GM19328 (cell line): ENCODE results near the gene SCYGR1.
"Not testable (repeated sequence)": the region's sequence is repeated elsewhere in the genome, so short reads cannot be mapped to it uniquely, and the experiment has no call there.

ENCODE experiments used
- ATAC-seq: cut with Tn5 transposase; IDR thresholded peaks from one replicate; pipeline ENCODE4 v1.9.1; 2021; ENCODE audit warnings: mild to moderate bottlenecking, moderate library complexity; ENCODE audit not compliant: unreplicated experiment

Gene SCYGR1

DNA sequence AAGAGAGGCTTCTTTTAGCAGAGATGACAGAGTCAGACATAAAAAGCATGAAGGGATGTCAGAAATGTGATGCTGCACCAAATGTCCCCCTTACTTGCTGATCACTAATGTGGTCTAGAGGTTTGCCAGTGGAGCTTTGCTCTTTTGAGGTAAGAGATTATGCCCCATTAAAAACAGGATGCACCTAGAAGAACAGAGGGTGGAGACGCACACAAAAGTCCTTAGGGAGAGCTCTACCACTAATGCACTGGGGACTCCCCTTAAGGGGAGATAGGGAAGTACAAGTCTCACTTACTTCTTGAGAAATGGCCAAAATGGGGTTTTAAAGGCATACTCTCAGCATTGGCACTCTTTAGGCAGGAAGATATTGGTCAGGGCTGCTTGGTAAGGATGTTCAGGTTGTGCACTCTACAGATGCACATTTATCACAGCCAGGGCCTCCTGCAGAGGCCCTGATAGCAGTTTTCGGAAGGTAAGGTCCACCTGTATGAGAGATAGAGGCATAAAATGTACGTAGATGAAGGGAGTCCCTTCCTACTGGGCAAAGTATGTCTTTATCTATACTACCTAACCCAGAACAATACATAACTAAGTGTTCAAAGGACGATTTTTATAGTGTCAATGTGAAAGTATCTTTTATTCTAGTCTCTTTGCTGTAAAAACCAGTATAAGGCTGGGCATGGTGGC lies 17.0 kb upstream of the SCYGR1 start:
- ATAC-seq = no peak

DNA sequence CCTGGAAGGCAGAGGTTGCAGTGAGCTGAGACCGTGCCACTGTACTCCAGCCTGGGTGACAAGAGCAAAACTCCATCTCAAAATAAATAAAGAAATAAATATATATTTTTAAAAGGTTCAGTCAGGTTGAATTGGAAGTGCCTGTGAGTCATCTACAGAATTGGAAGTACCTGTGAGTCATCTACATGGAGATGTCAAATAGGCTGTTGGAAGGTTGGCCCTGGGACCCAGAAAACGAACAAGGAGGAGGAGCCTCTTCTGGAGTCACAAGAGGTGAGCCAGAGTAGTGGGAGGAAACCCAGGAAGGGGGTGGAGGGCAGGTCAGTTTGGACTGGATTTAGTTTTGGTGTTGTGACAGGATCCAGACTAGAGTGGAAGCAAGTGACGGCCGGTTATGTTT lies 15.2 kb upstream of the SCYGR1 start:
- ATAC-seq = no peak

DNA sequence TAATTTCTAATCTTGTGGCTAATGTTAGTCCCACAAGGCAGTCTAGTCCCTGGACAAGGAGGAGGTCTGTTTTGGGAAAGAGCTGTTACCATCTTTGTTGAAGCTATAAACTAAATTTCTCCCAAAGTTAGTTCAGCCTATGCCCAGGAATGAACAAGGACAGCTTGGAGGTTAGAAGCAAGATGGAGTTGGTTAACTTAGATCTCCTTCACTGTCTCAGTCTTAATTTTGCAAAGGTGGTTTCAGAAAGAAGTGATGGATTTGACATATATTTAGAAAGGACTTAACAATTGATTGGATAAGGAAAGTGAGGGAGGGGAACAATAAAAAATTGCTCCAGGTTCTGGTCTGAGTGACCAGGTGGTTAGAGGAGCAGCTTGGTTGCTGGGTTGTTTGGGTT lies 14.6 kb upstream of the SCYGR1 start:
- ATAC-seq = no peak

DNA sequence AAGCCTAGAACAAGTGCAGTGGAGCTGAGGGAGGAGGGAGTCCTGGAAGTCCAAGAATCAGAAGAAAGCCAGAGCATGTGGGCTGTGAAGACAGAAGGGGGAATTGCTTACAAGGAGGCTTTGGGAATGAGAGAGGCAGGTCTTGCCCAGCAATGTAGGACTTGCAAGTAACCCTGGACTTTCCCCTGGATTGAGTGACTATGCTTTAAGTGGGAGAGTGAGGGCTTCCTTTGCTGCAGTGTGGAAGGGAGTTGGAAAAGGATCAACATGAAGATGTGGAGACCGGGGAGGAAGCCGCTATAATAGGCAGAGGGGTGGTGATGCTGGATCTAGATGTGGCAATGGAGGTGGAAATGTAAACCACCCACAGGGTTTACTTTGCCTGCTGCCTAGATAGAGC lies 13.8 kb upstream of the SCYGR1 start:
- no peak for ATAC-seq

DNA sequence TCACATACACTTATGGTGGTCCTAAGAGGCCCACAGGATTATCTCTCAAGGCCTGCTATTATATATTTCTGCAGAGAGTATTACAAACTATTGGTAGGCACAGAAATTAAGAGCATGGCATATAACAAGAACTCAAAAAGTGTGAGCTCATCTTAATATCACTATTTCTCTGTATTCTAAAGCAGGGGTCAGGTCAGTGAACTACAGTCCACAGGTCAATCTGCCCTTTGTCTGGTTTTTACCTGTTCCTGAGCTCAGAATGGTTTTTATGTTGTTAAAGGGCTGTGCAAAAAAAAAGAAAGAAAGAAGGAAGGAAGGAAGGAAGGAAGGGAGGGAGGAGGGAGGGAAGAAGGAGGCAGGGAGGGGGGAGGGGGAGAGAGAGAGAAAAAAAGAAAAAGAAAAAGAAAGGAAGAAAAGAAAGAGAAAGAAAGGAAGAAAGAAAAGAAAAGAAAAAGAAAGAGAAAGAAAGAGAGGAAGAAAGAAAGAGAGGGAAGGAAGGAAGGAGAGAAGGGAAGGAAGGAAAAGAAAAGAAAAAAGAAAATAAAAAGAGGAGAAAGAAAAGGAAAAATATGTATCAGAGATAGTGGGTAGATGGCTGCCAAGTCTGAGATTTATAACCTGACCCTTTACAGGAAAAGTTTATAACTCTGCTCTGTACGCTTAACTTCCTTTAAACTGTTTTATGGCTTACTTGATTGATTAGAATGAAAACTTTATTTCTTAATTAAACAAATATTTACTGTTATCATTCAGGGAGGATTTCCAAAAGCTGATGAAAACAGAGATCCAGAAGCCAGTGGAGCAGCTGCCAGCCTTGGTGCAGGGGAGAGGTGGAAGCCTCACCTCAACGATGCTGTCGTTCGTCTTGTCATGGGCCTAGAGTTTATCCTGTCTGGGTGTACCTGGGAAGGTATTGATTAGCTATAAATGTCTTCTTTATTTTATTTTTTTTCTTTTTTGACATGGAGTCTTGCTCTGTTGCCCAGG lies 11.2 kb upstream of the SCYGR1 start:
- no peak for ATAC-seq

DNA sequence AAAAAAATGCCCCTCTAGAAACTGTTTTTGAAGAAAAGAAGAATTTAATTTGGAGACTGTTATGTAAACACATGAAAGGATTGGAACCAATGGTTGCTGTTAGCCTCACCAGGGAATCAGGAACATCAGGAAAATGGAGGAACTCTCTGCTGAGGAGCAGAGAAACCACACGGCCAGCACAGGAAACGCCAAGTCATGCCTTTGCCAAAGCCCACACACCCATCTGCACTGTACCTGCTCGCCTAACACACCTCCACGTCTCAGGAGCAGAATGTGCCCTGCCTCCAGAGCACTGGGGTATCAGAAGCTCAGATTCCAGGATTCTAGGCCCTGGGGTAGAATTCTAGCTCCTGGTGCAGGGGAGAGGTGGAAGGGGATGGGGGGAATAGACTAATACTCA lies 9.8 kb upstream of the SCYGR1 start:
- no peak for ATAC-seq

DNA sequence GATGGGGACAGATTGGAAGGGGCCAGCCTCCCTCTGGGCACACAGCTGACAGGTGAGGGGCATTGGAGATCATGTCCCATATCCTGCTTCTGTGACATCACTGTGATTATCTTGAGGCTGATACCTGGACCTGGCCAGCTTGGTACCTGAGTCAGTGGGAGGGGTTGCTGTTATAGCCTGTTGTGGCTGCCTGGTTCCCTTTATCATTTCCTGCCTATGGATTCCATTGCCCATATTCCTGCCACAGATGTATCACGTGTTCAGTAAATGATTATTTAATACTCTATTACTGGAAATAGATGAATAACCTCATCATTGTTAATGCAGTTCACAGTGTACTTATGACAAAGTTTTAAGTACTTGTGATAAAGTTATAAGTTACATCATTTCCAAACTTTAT lies 7.8 kb upstream of the SCYGR1 start:
- no peak for ATAC-seq

DNA sequence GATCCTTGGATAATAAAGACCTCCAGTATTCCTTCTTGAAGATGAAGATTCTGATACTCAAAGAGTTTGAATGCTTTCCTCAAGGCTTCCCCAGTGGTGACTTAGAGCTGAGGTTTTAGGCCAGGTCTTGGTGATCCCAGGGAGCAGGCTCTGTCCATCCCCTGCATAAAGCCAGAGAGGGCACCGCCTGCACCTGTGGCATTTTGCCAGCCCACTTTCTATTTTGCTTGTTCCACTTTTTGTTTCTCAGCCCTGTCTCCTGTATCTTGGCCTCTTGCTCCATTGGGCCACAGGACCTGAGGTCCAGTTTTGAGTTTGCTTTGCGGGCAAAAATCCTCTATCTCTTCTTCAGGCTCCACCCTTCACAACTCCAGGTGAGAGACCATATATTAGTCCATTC lies 6.7 kb upstream of the SCYGR1 start:
- no peak for ATAC-seq

DNA sequence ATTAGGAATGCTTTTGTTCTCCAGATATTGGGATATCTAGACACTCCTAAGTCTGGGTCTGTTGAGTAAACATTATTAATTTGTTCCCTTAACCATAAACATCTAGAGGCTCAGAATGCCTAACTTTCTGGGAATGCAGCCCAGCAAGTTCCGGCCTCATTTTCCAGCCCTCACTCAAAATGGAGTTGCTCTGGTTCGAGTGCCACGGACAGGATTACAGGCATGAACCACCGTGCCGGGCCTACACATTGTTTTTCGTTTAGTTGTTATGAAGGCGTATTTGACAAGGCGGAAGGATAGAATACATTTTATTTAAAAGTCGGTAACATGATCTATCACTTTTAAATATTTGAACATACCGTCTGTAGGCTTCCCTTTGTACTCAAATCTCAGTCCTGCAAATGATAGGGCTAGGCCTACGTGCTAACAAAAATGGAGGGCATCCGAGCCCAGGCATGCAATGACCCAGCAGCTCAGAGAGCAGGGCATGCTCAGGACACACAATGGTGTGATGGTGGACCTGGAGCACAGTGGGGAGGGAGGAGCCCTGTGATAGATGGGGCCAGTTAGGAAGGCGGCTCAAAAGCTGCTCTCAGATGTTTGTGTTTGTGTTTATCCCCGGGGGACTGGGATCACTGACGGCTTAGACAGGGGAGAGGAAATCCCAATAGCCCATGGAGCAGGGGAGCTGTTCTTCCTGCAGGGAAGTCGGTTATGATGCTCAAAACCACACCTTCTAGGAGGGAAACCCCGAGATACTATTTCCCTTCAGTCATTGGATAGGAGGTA lies 2.9 kb upstream of the SCYGR1 start:
- no peak for ATAC-seq

DNA sequence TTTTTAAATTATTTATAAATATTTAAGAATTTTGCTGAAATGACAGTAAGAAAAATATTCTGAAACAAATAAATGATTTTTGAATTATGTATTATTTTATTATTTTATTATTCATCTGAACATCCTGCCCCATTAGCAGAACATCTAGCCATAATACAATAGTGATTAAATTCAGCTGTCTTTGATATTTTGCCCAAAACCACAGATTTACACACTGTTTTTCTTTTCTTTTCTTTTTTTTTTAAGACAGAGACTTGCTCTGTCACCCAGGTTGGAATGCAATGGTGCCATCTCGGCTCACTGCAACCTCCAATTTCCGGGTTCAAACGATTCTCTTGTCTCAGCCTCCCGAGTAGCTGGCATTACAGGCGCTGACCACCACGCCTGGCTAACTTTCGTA lies 1.9 kb upstream of the SCYGR1 start:
- no peak for ATAC-seq

DNA sequence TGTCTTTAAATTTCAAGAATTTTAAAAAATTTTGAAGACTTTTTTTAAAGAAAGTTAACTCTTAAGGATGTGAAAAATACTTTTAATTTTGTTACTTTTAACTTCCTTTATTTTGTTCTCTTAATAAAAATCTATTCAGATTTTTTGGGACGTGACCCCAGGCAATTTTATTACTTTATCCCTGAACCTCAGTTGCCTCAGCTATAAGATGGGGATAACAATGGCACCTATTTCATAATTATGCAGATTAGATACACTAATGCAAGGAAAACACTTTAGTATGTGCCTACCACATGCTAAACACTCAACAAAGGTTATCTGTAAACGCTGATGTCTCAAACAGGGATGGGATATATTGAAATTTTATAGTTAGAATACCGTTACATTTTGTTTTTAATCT lies 1.5 kb upstream of the SCYGR1 start:
- no peak for ATAC-seq

DNA sequence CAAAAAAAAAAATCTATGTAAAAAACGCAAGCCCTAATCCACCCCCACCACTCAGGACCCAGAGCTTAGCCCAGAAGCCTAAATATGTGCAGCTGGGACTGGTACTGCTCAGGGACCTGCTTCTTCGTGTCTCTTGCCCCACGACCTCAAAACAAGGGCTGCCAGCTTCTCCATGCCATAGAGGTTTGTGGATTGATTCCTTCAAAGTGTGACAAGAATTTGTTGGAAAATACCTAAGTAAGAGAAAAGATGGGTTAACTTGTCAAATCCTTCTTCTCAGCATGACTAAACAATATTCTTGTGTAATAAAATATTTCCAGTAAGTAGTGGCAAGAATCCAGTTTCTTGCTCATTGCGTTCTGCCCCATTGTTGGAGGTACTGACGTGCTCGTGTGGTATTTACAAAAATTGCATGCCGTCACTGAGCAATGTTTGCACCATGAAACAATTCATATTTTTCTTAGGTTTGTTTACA lies 825 bp upstream of the SCYGR1 start:
- no peak for ATAC-seq

DNA sequence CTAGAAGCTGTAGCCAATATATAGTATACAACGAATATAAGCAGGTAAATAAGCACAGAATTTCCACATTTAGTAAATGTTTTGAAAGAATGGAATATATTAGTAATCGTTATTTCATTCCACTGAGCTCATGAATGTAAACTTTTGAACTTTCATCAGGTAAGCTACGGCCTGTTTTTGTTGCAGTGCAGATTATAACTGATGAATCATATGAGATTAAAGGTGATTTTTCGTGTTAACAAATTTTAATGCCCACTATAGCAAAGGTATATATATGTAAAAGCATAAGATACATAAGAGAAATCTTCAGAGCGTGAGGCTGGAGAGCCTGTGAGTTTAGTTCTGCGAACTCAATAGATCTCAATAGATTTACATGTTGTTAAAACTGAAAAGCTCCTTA lies 1.1 kb downstream of the SCYGR1 start:
- ATAC-seq = no peak

DNA sequence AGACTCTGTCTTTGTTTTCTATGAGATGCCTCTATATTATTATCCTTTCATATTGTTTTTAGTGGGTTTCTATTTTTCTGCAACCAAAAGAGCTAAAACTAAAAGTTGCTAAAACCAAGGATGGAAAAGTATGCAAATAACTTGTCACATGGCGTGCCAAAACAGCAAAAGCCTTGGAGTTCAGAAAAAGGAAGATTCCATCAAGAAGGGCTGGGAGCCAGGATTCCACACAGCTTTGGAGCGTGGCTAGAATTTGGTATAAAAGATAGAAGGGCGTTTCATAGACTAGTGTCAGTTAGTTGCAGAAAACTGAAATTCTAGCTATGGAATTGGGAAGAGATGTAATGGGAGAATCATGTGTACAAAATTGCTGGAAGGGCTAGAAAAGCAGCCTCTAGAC lies 4.1 kb downstream of the SCYGR1 start:
- ATAC-seq = no peak

DNA sequence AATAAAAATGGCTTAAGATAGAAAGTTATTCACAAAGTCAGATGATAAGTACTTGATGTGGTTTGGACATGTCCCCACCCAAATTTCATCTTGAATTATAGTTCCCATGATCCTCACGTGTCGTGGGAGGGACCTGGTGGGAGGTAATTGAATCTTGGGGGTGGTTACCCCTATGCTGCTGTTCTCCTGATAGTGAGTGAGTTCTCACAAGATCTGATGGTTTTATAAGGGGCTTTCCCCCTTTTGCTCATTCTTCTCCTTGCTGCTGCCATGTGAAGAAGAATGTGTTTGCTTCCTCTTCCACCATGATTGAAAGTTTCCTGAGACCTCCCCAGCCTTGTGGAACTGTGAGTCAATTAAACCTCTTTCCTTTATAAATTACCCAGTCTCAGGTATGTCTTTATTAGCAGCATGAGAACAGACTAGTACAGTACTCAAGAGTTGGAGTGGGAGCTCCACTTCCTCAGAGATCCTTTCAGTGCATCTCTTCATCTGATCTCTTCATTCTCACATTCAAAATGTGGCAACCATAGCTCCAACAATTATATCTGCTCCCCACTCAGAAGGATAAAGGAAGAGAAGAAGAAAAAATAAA lies 5.4 kb downstream of the SCYGR1 start:
- not testable (repeated sequence) for ATAC-seq

DNA sequence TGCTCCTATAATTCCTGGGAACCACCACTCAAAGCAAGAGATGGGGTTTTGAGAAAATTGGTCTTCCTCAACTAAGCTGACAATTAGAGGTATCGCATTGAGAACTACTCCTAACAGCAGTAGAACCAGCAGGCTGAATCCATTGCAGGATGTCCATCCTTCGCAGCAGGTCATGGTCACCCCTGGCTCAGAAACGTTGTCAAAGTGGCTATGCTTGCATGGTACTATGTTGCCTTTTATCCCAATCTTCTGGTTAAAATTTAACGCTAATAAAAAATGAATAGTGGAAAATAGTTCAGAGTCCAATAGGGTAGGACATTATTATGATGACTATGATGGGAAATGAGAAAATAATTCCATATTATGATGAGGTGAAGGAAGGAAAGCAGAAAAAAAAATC lies 8.7 kb downstream of the SCYGR1 start, which contains the start of gene TM4SF20:
TSS of gene TM4SF20 (minus strand) at position 212 of the 400 bp plus-strand sequence. CDS start at position 174, 38 bp downstream.
- no peak for ATAC-seq

DNA sequence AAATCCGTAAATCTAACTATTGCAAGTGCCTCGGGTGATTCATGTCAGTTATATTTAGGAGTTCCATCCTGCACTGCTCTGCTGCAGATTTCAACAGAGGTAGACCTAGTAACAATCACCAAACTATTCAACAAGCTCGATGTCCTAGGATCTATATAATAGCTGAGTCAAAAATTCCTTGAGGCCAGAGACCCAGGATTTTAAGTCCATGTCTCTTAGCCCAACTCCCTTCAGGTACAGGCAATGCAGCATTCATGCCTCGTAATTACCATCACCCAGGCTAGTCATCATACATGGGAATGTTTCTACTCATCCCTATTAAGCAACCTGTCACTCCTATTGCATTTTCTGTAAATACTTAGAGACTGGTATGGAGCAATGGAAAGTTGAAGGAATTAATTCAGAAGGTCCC lies 9.4 kb downstream of the SCYGR1 start:
- no peak for ATAC-seq

DNA sequence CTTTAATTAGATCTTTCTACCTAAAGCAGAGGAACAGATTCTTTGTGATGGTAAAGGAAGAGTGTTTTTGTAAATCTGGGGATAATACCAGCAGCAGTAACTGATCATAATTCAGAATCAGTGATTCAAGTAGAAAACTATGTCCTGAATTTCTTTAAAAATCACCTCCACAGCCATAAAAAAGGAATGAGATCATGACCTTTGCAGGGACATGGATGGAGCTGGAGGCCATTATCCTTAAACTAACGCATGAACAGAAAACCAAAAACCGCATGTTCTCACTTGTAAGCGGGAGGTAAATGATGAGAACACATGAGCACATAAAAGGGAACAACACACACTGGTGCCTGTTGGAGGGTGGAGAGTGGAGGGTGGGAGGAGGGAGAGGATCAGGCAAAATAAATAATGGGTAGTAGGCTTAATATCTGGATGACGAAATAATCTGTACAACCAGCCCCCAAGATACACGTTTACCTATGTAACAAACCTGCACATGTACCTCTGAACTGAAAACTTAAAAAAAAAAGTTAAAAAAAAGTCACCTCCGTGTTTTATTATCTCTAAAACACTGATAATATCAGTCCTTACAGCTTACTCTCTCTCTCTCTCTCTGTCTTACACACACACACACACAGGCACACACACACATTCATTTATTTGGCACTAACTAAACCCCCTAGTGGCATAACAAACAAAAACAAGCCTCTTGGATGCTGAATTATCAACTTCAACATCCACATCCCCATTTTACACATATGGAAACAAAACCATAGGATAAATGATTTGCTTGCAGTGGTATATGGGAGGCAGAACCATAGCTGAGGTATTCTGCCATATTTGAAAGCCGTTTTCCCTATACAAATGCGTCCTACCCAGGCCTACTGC lies 10.0 kb downstream of the SCYGR1 start:
- no peak for ATAC-seq

DNA sequence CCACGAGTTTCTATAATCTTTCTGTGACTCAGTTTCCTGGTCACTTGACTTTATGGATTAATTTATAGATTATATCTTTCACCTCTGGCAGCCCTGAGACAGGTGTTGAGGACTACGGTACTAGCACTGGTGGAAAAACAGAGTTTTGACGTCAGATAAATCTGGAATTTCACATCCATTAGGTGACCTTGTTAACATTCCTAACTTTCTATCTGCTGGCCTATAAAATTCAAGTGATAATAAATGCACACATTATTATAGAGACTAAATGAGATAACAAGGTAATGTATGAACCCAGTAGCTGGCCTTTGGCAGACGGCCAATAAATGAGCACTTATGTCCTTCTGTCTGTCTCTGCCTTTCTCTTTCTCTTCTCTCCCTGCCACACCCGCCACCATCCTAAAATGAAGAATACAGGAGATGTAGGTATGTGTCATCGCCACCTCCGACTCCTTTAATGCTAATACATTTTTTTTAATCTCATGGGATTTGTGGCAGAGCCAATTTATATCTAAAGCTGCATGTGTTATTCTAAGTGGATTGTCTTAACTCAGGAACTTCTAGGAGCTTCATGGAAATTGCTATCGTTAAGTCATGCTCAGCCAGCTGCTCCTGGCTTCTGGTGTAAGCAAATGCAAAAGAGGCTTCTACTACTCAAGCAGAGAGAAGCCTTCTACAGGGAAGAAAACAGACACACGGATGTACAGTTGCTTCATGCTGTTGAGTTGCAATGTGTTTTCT lies 10.9 kb downstream of the SCYGR1 start:
- ATAC-seq = no peak
